SK-N-SH (cell line): ENCODE data around the gene OOSP1. TPM values are rescaled to one million over a fixed set of nuclear protein-coding genes. Genes with fewer than 3 reads are reported as not detected.

Experiments
- CTCF ChIA-PET: fragments of 300-600, 350-600 bp; formaldehyde crosslinking; extraction: SDS; loops from one replicate; lab custom pipeline; 2021; lab: Yijun Ruan, JAX
- POLR2A ChIA-PET: fragments of 350-600 bp; sonication (Branson Sonifier 250); formaldehyde crosslinking; extraction: SDS; loops from one replicate; lab custom pipeline; 2020; ENCODE audit warnings: antibody characterized with exemption, inconsistent platforms; lab: Yijun Ruan, JAX
- DNase-seq: peaks from one replicate; pipeline ENCODE4 v3.0.0; 2012
- H2AFZ ChIP-seq: fragments of 200-600 bp; sonication (generic); 2 replicates; pipeline ENCODE4 v1.8.1; 2016; ENCODE audit warnings: antibody characterized with exemption, mild to moderate bottlenecking, low read depth
- H3F3A ChIP-seq: fragments of 200-600 bp; sonication (generic); replicated peaks from 2 replicates; pipeline ENCODE3; 2016; ENCODE audit warnings: antibody characterized with exemption, mild to moderate bottlenecking; ENCODE audit not compliant: insufficient read depth
- H3K27ac ChIP-seq, 2 experiments: fragments of 200-500 bp in 1 of 2; fragments of 200-600 bp in 1 of 2; sonication (Bioruptor generic) in 1 of 2; sonication (generic), shearing (Covaris generic) in 1 of 2; 2 replicates each; pipeline versions ENCODE4 v1.5.1 to v1.6.1; 2014 to 2016; ENCODE audit warnings: low read depth in 2 of 2, inconsistent platforms in 1 of 2, low read length in 1 of 2, mild to moderate bottlenecking in 1 of 2, mixed read lengths in 1 of 2
- H3K27me3 ChIP-seq: fragments of 200-600 bp; sonication (generic), shearing (Covaris generic); 2 replicates; pipeline ENCODE4 v1.6.1; 2016; ENCODE audit warnings: mixed run types; ENCODE audit not compliant: insufficient read depth
- H3K36me3 ChIP-seq, 2 experiments: fragments of 200-500 bp in 1 of 2; fragments of 200-600 bp in 1 of 2; sonication (Bioruptor generic) in 1 of 2; sonication (generic) in 1 of 2; replicated peaks in 1 of 2; 2 replicates each; pipeline versions ENCODE3 to v1.5.1; 2014 to 2016; ENCODE audit warnings: low read length in 1 of 2, mild to moderate bottlenecking in 1 of 2; ENCODE audit not compliant: insufficient read depth in 2 of 2, control insufficient read depth in 1 of 2
- H3K4me1 ChIP-seq, 2 experiments: fragments of 200-500 bp in 1 of 2; fragments of 200-600 bp in 1 of 2; sonication (Bioruptor generic) in 1 of 2; sonication (generic), shearing (Covaris generic) in 1 of 2; 2 replicates each; pipeline versions ENCODE4 v1.5.1 to v1.6.1; 2014 to 2016; ENCODE audit warnings: low read depth in 1 of 2, low read length in 1 of 2, mixed run types in 1 of 2; ENCODE audit not compliant: insufficient read depth in 2 of 2, control insufficient read depth in 1 of 2
- H3K4me2 ChIP-seq: fragments of 200-600 bp; sonication (generic), shearing (Covaris generic); 2 replicates; pipeline ENCODE4 v1.6.1; 2017; ENCODE audit warnings: mixed run types
- H3K4me3 ChIP-seq, 2 experiments: fragments of 200-500 bp in 1 of 2; fragments of 200-600 bp in 1 of 2; sonication (Bioruptor generic) in 1 of 2; sonication (generic), shearing (Covaris generic) in 1 of 2; 2 replicates each; pipeline versions ENCODE4 v1.5.1 to v1.8.1; 2014 to 2016; ENCODE audit warnings: low read depth in 2 of 2, inconsistent platforms in 1 of 2, low read length in 1 of 2, mild to moderate bottlenecking in 1 of 2, mixed read lengths in 1 of 2, moderate library complexity in 1 of 2
- H3K79me2 ChIP-seq: fragments of 200-600 bp; sonication (generic); 2 replicates; pipeline ENCODE4 v1.8.1; 2017; ENCODE audit warnings: mild to moderate bottlenecking; ENCODE audit not compliant: insufficient read depth
- H3K9ac ChIP-seq: fragments of 200-600 bp; sonication (generic); 2 replicates; pipeline ENCODE4 v1.6.1; 2017; ENCODE audit warnings: mixed run types
- H3K9me2 ChIP-seq: fragments of 200-600 bp; sonication (generic); 2 replicates; pipeline ENCODE4 v1.6.1; 2017; ENCODE audit warnings: mixed run types
- H3K9me3 ChIP-seq: fragments of 200-600 bp; sonication (generic); 2 replicates; pipeline ENCODE4 v1.6.1; 2017; ENCODE audit warnings: mixed run types, mild to moderate bottlenecking, moderate library complexity
- H4K20me1 ChIP-seq: fragments of 200-600 bp; sonication (generic); 2 replicates; pipeline ENCODE4 v1.6.1; 2017; ENCODE audit warnings: mild to moderate bottlenecking, mixed run types; ENCODE audit not compliant: insufficient read depth
- CHD2 ChIP-seq: fragments of 150-350 bp; IDR thresholded peaks from 2 replicates; pipeline ENCODE4 v1.6.1; 2018; ENCODE audit warnings: low read length; ENCODE audit not compliant: partially characterized antibody
- EP300 ChIP-seq, 2 experiments: IDR thresholded peaks; 2 replicates each; pipeline versions ENCODE4 v1.4.0 to v1.6.1; 2012; ENCODE audit warnings: borderline replicate concordance in 1 of 2, low read depth in 1 of 2, low read length in 1 of 2
- FOSL2 ChIP-seq: IDR thresholded peaks from 2 replicates; pipeline ENCODE4 v1.4.0; 2012; ENCODE audit warnings: low read depth, mild to moderate bottlenecking, moderate library complexity, borderline replicate concordance
- GATA2 ChIP-seq: sonication (generic); formaldehyde crosslinking; IDR thresholded peaks from 2 replicates; pipeline ENCODE4 v1.5.0; 2020; ENCODE audit warnings: mild to moderate bottlenecking, missing genetic modification reagents
- IRF3 ChIP-seq: fragments of 150-350 bp; IDR thresholded peaks from 2 replicates; pipeline ENCODE4 v1.6.1; 2016; ENCODE audit warnings: mild to moderate bottlenecking, low read depth, low read length
- MAX ChIP-seq: IDR thresholded peaks from 2 replicates; pipeline ENCODE4 v1.4.0; 2012; ENCODE audit warnings: low read depth
- MEF2A ChIP-seq: IDR thresholded peaks from 2 replicates; pipeline ENCODE4 v1.4.0; 2012; ENCODE audit warnings: low read depth, borderline replicate concordance
- MXI1 ChIP-seq: IDR thresholded peaks from 2 replicates; pipeline ENCODE4 v1.6.1; 2012; ENCODE audit warnings: mild to moderate bottlenecking, low read depth, low read length, improper control_type of control experiment
- RAD21 ChIP-seq: IDR thresholded peaks from 2 replicates; pipeline ENCODE4 v1.6.1; 2012; ENCODE audit warnings: mild to moderate bottlenecking, low read length
- REST ChIP-seq: IDR thresholded peaks from 2 replicates; pipeline ENCODE4 v1.6.1; 2012; ENCODE audit warnings: mild to moderate bottlenecking, low read depth, low read length, moderate library complexity
- RFX5 ChIP-seq: IDR thresholded peaks from 2 replicates; pipeline ENCODE4 v1.6.1; 2012; ENCODE audit warnings: mild to moderate bottlenecking, improper control_type of control experiment, low read length
- SMC3 ChIP-seq: IDR thresholded peaks from 2 replicates; pipeline ENCODE4 v1.6.1; 2012; ENCODE audit warnings: low read depth, low read length, improper control_type of control experiment
- TCF12 ChIP-seq: IDR thresholded peaks from 2 replicates; pipeline ENCODE4 v1.4.0; 2012
- TEAD4 ChIP-seq: IDR thresholded peaks from 2 replicates; pipeline ENCODE4 v1.4.0; 2012; ENCODE audit warnings: mild to moderate bottlenecking, borderline replicate concordance; ENCODE audit not compliant: insufficient read depth
- ZBTB33 ChIP-seq: IDR thresholded peaks from 2 replicates; pipeline ENCODE4 v1.4.0; 2012; ENCODE audit warnings: low read depth, borderline replicate concordance
- WGBS: methylation state at CpG from one replicate; pipeline ENCODE4 v1.1.6; 2017; ENCODE audit warnings: low lambda C conversion rate; 5-methylcytosine and 5-hydroxymethylcytosine counted together
- polyA plus RNA-seq, 3 experiments: library from polyadenylated mRNA; depleted of rRNA; stranded (reverse); fragments of >200 nt; gene quantifications; 2 replicates each; pipeline ENCODE4 v1.2.3, GENCODE V29; 2012
- TF ChIP-seq, protein P1 (sequence below): fragments of 200-600 bp; sonication (generic); IDR thresholded peaks from 2 replicates; pipeline ENCODE4 v1.6.1; 2017; ENCODE audit warnings: antibody characterized with exemption, mild to moderate bottlenecking, moderate library complexity
- TF ChIP-seq, protein P2 (sequence below): fragments of 150-350 bp; IDR thresholded peaks from 2 replicates; pipeline ENCODE4 v1.6.1; 2017; ENCODE audit warnings: antibody characterized with exemption, low read length, low read depth, borderline replicate concordance

Gene OOSP1
- polyA plus RNA-seq, 1 of the 3 experiments (the other 2 are of a cell fraction): not detected

- no peak overlapping the region for H3K4me3 ChIP-seq
- DNase-seq: no peak
- TF ChIP-seq RAD21: no peak
- no peak for TF ChIP-seq FOSL2
- no peak for TF ChIP-seq SMC3
- TF ChIP-seq GATA2 (CRISPR knock-in tag): no peak
- TF ChIP-seq IRF3: no peak
- TF ChIP-seq MAX: no peak
- no peak for TF ChIP-seq CHD2
- TF ChIP-seq MEF2A: no peak
- TF ChIP-seq TCF12: no peak
- TF ChIP-seq, protein P1, sequence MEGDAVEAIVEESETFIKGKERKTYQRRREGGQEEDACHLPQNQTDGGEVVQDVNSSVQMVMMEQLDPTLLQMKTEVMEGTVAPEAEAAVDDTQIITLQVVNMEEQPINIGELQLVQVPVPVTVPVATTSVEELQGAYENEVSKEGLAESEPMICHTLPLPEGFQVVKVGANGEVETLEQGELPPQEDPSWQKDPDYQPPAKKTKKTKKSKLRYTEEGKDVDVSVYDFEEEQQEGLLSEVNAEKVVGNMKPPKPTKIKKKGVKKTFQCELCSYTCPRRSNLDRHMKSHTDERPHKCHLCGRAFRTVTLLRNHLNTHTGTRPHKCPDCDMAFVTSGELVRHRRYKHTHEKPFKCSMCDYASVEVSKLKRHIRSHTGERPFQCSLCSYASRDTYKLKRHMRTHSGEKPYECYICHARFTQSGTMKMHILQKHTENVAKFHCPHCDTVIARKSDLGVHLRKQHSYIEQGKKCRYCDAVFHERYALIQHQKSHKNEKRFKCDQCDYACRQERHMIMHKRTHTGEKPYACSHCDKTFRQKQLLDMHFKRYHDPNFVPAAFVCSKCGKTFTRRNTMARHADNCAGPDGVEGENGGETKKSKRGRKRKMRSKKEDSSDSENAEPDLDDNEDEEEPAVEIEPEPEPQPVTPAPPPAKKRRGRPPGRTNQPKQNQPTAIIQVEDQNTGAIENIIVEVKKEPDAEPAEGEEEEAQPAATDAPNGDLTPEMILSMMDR: no peak
- no peak for TF ChIP-seq REST
- no peak for TF ChIP-seq MXI1
- no peak for TF ChIP-seq EP300 (IDR thresholded peaks at IDR 0.05; ENCODE audit: borderline replicate concordance in 1 of 2, low read depth in 1 of 2, low read length in 1 of 2)
- no peak for TF ChIP-seq ZBTB33
- no peak for TF ChIP-seq RFX5
- TF ChIP-seq, protein P2, sequence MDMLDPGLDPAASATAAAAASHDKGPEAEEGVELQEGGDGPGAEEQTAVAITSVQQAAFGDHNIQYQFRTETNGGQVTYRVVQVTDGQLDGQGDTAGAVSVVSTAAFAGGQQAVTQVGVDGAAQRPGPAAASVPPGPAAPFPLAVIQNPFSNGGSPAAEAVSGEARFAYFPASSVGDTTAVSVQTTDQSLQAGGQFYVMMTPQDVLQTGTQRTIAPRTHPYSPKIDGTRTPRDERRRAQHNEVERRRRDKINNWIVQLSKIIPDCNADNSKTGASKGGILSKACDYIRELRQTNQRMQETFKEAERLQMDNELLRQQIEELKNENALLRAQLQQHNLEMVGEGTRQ: no peak
- no peak for TF ChIP-seq TEAD4
- TF ChIP-seq, all 33 proteins: peak for 0
- ChIA-PET CTCF (no interaction called here), POLR2A (no interaction called here)
- Histone ChIP-seq H2AFZ (no peak overlapping the region), H3K27ac (no peak overlapping the region), H3K9me2 (no peaks in the 10 kb centered on the region), H3K9me3 (no peaks in the 10 kb centered on the region), H3K4me2 (no peak overlapping the region), H3K36me3 (no peaks in the 10 kb centered on the region), H3F3A (no peaks in the 10 kb centered on the region), H4K20me1 (no peaks in the 10 kb centered on the region), H3K27me3 (no peaks in the 10 kb centered on the region), H3K79me2 (no peaks in the 10 kb centered on the region), H3K9ac (no peak overlapping the region), H3K4me1 (no peaks in the 10 kb centered on the region)
- WGBS: no CpG with 5 or more reads among the region's 1 CpG
Observed at GRCh38 chr11:59931688-59932087, 6.5 kb upstream of the OOSP1 start.
